ENCODE results near the gene RIOK1.

RIOK1 gene

GRCh38 chr6:7431313-7431673 lies 41.7 kb downstream of the RIOK1 start:
- no peak for TF ChIP-seq CTCF (IDR thresholded peaks at IDR 0.05)

- no peak for TF ChIP-seq CTCF (IDR thresholded peaks at IDR 0.05)
These were observed 42.2 kb downstream of the RIOK1 start for GRCh38 chr6:7431674-7432390.

GRCh38 chr6:7432391-7433120 lies 42.9 kb downstream of the RIOK1 start:
- no peak for TF ChIP-seq CTCF (IDR thresholded peaks at IDR 0.05)

GRCh38 chr6:7433121-7433617 lies 43.6 kb downstream of the RIOK1 start:
- TF ChIP-seq CTCF (IDR thresholded peaks at IDR 0.05), result no peak

GRCh38 chr6:7434672-7435071 lies 45.1 kb downstream of the RIOK1 start:
- TF ChIP-seq CTCF (IDR thresholded peaks at IDR 0.05), result no peak

- no peak for TF ChIP-seq CTCF (IDR thresholded peaks at IDR 0.05)
These were observed 48.4 kb downstream of the RIOK1 start for GRCh38 chr6:7438011-7438410.

- no peak for TF ChIP-seq CTCF (IDR thresholded peaks at IDR 0.05)
These were observed 49.6 kb downstream of the RIOK1 start for GRCh38 chr6:7439228-7439627.

All from LNCAP (cell line).